Stimulated activated CD4-positive, alpha-beta T cell treated with anti-CD3 and anti-CD28 coated beads, Interleukin-15, amount 100 ng/mL, for 1 hour (primary cell): ENCODE data around the gene IFNA2.
"Not testable (repeated sequence)": the region's sequence is repeated elsewhere in the genome, so short reads cannot be mapped to it uniquely, and the experiment has no call there.

Experiments
- DNase-seq, 2 donors: peaks; one replicate each; pipeline ENCODE4 v3.0.0-alpha.2; 2020; ENCODE audit warnings: low read depth in 1 of 2, low spot score in 1 of 2

IFNA2 gene

GRCh38 chr9:21385131-21385670 is at the start of gene IFNA2:
Gene IFNA2, minus strand, starts transcription at chr9:21385398. Its CDS starts 69 bp downstream, at chr9:21385329.
- DNase-seq, result no peak

GRCh38 chr9:21435015-21435383 is 49.8 kb upstream of the IFNA2 start:
- DNase-seq, result not testable (repeated sequence)

- no peak for DNase-seq
Observed at GRCh38 chr9:21434202-21435014, 49.2 kb upstream of the IFNA2 start.

GRCh38 chr9:21432672-21433425 is 47.7 kb upstream of the IFNA2 start:
- no peak for DNase-seq

GRCh38 chr9:21429191-21429590 is 44.0 kb upstream of the IFNA2 start:
- no peak for DNase-seq

GRCh38 chr9:21428235-21428634 is 43.0 kb upstream of the IFNA2 start:
- DNase-seq, result no peak

- no peak for DNase-seq
Observed at GRCh38 chr9:21415493-21416267, 30.5 kb upstream of the IFNA2 start.

- no peak for DNase-seq
Observed at GRCh38 chr9:21414220-21414940, 29.2 kb upstream of the IFNA2 start.

GRCh38 chr9:21413624-21414023 is 28.4 kb upstream of the IFNA2 start:
- DNase-seq, result no peak

- no peak for DNase-seq
Observed at GRCh38 chr9:21413151-21413550, 28.0 kb upstream of the IFNA2 start.

GRCh38 chr9:21412107-21412506 is 26.9 kb upstream of the IFNA2 start:
- DNase-seq, result no peak

- no peak for DNase-seq
Observed at GRCh38 chr9:21408817-21409216, 23.6 kb upstream of the IFNA2 start, which contains the start of gene IFNA8. Gene IFNA8, plus strand, starts transcription at chr9:21409117. Its CDS starts 60 bp downstream, at chr9:21409177.

- DNase-seq, result no peak
Observed at GRCh38 chr9:21404146-21404545, 18.9 kb upstream of the IFNA2 start.

- DNase-seq, result no peak
Observed at GRCh38 chr9:21402386-21403251, 17.4 kb upstream of the IFNA2 start.

- no peak for DNase-seq
Observed at GRCh38 chr9:21399956-21400355, 14.8 kb upstream of the IFNA2 start.

- DNase-seq, result no peak
Observed at GRCh38 chr9:21398955-21399489, 13.8 kb upstream of the IFNA2 start.

GRCh38 chr9:21395778-21396717 is 10.8 kb upstream of the IFNA2 start:
- DNase-seq, result peak in 1 of 2 donors; percentile 46

- no peak for DNase-seq
Observed at GRCh38 chr9:21392270-21392669, 7.1 kb upstream of the IFNA2 start.
